ENCODE measurements around the gene SLC10A7.

- TF ChIP-seq, protein P1, sequence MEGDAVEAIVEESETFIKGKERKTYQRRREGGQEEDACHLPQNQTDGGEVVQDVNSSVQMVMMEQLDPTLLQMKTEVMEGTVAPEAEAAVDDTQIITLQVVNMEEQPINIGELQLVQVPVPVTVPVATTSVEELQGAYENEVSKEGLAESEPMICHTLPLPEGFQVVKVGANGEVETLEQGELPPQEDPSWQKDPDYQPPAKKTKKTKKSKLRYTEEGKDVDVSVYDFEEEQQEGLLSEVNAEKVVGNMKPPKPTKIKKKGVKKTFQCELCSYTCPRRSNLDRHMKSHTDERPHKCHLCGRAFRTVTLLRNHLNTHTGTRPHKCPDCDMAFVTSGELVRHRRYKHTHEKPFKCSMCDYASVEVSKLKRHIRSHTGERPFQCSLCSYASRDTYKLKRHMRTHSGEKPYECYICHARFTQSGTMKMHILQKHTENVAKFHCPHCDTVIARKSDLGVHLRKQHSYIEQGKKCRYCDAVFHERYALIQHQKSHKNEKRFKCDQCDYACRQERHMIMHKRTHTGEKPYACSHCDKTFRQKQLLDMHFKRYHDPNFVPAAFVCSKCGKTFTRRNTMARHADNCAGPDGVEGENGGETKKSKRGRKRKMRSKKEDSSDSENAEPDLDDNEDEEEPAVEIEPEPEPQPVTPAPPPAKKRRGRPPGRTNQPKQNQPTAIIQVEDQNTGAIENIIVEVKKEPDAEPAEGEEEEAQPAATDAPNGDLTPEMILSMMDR (IDR thresholded peaks at IDR 0.05; ENCODE audit: insufficient read depth, low read length, poor library complexity, severe bottlenecking), result no peak
- TF ChIP-seq EZH2phosphoT487 (conservative IDR thresholded peaks at IDR 0.05; ENCODE audit: low read length), result no peak
Observed at GRCh38 chr4:146368209-146368608, 153.5 kb downstream of the SLC10A7 start.

All from SU-DHL-6 (cell line).